HG03175 (cell line): ENCODE measurements around the gene PCNX3.
"Not testable (repeated sequence)": the region's sequence is repeated elsewhere in the genome, so short reads cannot be mapped to it uniquely, and the experiment has no call there.

Experiments
- ATAC-seq: cut with Tn5 transposase; IDR thresholded peaks from one replicate; pipeline ENCODE4 v1.9.1; 2021; ENCODE audit warnings: mild to moderate bottlenecking, moderate library complexity; ENCODE audit not compliant: unreplicated experiment

PCNX3 gene

DNA sequence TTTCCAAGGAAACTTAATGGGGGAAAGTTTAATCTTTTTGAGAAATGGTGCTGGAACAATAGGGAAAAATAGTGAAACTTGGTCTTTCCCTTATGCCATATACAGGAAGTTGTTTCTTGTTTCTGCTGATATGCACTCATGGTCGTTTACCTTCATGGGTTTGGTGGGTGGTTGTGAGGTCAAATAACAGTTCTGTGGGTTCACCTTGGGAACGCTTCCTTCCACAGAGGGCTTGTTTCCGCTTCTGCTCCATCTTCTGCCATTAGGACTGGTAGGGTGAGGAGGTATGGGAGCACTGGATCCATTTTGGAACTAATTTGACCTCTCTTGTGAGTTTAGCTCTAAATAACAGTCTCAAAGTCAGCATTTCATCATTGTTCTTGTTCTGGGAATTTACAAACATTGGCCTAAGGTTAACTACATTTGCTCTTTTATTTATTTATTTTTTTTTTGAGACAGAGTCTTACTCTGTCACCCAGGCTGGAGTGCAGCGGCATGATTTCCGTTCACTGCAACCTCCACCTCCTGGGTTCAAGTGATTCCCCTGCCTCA, 64.7 kb downstream of the PCNX3 start:
- ATAC-seq: no peak

DNA sequence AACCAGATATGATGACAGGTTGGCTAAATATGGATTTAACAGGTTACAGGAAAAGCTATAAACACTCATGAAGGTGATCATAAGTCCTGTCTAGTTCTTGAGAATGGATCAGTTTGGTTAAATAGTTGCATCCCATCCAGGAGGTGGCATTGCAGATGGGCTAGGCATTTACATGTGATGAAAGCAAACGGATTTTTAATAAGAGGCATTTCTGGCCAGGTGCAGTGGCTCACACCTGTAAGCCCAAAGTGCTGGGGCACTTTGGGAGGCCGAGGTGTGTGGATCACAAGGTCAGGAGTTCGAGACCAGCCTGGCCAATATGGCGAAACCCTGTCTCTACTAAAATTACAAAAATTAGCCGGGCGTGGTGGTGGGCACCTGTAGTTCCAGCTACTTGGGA, 67.9 kb downstream of the PCNX3 start:
- ATAC-seq: not testable (repeated sequence)

DNA sequence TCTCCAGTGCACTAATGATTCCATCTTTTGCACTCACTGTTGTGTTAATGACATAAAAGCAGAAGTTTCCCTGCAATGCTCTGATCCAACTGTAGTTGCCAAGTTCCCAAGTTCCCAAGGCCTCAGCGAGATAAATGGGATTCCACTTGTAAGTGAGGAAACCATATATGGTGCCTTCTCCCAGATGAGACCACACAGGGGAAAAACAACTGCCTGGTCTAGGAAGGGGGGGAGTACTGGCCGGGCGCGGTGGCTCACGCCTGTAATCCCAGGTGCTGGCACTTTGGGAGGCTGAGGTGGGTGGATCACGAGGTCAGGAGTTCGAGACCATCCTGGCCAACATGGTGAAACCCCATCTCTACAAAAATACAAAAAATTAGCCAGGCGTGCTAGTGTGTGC, 70.4 kb downstream of the PCNX3 start:
- no peak for ATAC-seq
